Measurements from ENCODE around the gene RAB11FIP4.
A peak's percentile ranks its signal among the peaks of the same experiment; 100 is the strongest.

The RAB11FIP4 gene

GRCh38 chr17:31412511-31412910, 21.0 kb downstream of the RAB11FIP4 start:
- DNase-seq, result no peak

- no peak for DNase-seq
Observed at GRCh38 chr17:31413081-31413799, 21.8 kb downstream of the RAB11FIP4 start.

GRCh38 chr17:31413874-31414549, 22.5 kb downstream of the RAB11FIP4 start:
- no peak for DNase-seq

GRCh38 chr17:31414550-31414918, 23.1 kb downstream of the RAB11FIP4 start:
- no peak for DNase-seq

GRCh38 chr17:31415004-31415454, 23.6 kb downstream of the RAB11FIP4 start:
- no peak for DNase-seq

GRCh38 chr17:31415640-31416502, 24.4 kb downstream of the RAB11FIP4 start:
- DNase-seq, result no peak

- no peak for DNase-seq
Observed at GRCh38 chr17:31416503-31416923, 25.0 kb downstream of the RAB11FIP4 start.

GRCh38 chr17:31417051-31417792, 25.7 kb downstream of the RAB11FIP4 start:
- DNase-seq, result no peak

GRCh38 chr17:31418773-31419350, 27.4 kb downstream of the RAB11FIP4 start:
- no peak for DNase-seq

- DNase-seq, result no peak
Observed at GRCh38 chr17:31422443-31422842, 31.0 kb downstream of the RAB11FIP4 start.

- no peak for DNase-seq
Observed at GRCh38 chr17:31424944-31425281, 33.4 kb downstream of the RAB11FIP4 start.

- DNase-seq, result no peak
Observed at GRCh38 chr17:31425282-31426040, 34.0 kb downstream of the RAB11FIP4 start.

- no peak for DNase-seq
Observed at GRCh38 chr17:31427684-31428083, 36.2 kb downstream of the RAB11FIP4 start.

GRCh38 chr17:31428111-31428510, 36.6 kb downstream of the RAB11FIP4 start:
- no peak for DNase-seq

- no peak for DNase-seq
Observed at GRCh38 chr17:31428512-31428911, 37.0 kb downstream of the RAB11FIP4 start.

GRCh38 chr17:31431098-31431851, 39.8 kb downstream of the RAB11FIP4 start:
- no peak for DNase-seq

- DNase-seq, result no peak
Observed at GRCh38 chr17:31431852-31432658, 40.6 kb downstream of the RAB11FIP4 start.

- peak; percentile 52 for DNase-seq
Observed at GRCh38 chr17:31433091-31433790, 41.8 kb downstream of the RAB11FIP4 start.
